Sigmoid colon (tissue), 7 donors: Measurements from ENCODE around the gene PRKG1. TPM values are rescaled to one million over a fixed set of nuclear protein-coding genes. Genes with fewer than 3 reads are reported as not detected.

Experiments used
- DNase-seq: peaks from one replicate; pipeline ENCODE4 v3.0.0-alpha.2; 2019
- H3K27ac ChIP-seq, 4 donors: fragments of 200-600 bp; sonication (generic); one replicate each; pipeline ENCODE4 v1.5.1; 2016 to 2019; ENCODE audit warnings: mild to moderate bottlenecking in 1 of 4
- H3K27me3 ChIP-seq, 3 donors: fragments of 200-600 bp; sonication (generic); one replicate each; pipeline ENCODE4 v1.5.1; 2019; ENCODE audit warnings: mild to moderate bottlenecking in 1 of 3
- H3K36me3 ChIP-seq, 4 donors: fragments of 200-600 bp; sonication (generic); one replicate each; pipeline ENCODE4 v1.5.1; 2016 to 2019
- H3K4me1 ChIP-seq, 4 donors: fragments of 200-600 bp; sonication (generic); one replicate each; pipeline ENCODE4 v1.5.1; 2017 to 2019
- H3K4me3 ChIP-seq, 4 donors: fragments of 200-600 bp; sonication (generic); one replicate each; pipeline ENCODE4 v1.5.1; 2017 to 2019; ENCODE audit warnings: mild to moderate bottlenecking in 2 of 4, moderate library complexity in 1 of 4
- H3K9me3 ChIP-seq, 4 donors: fragments of 200-600 bp in 3 of 4; sonication (generic) in 3 of 4; one replicate each; pipeline versions ENCODE4 v1.5.1 to v1.6.1; 2013 to 2019
- CTCF ChIP-seq, 4 experiments: fragments of 450-650 bp in 3 of 4; fragments of 200-600 bp in 1 of 4; IDR thresholded peaks; one replicate each; pipeline ENCODE4 v1.5.1; 2016 to 2019; ENCODE audit warnings: antibody characterized with exemption in 4 of 4, mild to moderate bottlenecking in 3 of 4, moderate library complexity in 2 of 4
- EP300 ChIP-seq, 4 donors: sonication (generic); formaldehyde crosslinking; IDR thresholded peaks; one replicate each; pipeline ENCODE4 v1.6.1; 2017; ENCODE audit warnings: antibody characterized with exemption in 4 of 4
- POLR2A ChIP-seq, 2 donors: fragments of 450-650 bp; IDR thresholded peaks; one replicate each; pipeline ENCODE4 v1.6.1; 2016; ENCODE audit warnings: antibody characterized with exemption in 2 of 2, mild to moderate bottlenecking in 2 of 2, moderate library complexity in 2 of 2
- POLR2AphosphoS5 ChIP-seq, 4 donors: sonication (generic); formaldehyde crosslinking; IDR thresholded peaks; one replicate each; pipeline ENCODE4 v1.6.1; 2017; ENCODE audit warnings: antibody characterized with exemption in 4 of 4
- WGBS, 2 donors: extraction: QIAGEN DNeasy Blood & Tissue Kit; methylation state at CpG; one replicate each; pipeline ENCODE4 v1.1.7; 2013; 5-methylcytosine and 5-hydroxymethylcytosine counted together
- intact Hi-C: fragments of 100-400 bp; cut with DNase I; formaldehyde crosslinking; loops from one replicate; pipeline ENCODE4 v1.15.1; 2023
- polyA plus RNA-seq, 3 donors: library from polyadenylated mRNA; stranded (reverse); fragments of 200-250 nt; gene quantifications; one replicate each; pipeline ENCODE4 v1.2.3, GENCODE V29; 2013
- total RNA-seq, 4 donors: library from RNA; depleted of rRNA; stranded (reverse); fragments of >200 nt; gene quantifications; one replicate each; pipeline ENCODE4 v1.1.0, GENCODE V29; 2016
- donor health status: healthy with polysubstance abuse.
- donor health status: Bipolar disorder and iron deficiency.
- donor health status: healthy.

The PRKG1 gene
- total and polyA plus RNA-seq, 7 donors, result 3.7 to 92.9 (median 60.2) TPM

- Histone ChIP-seq H3K4me1 (peaks cover 0 to 16% (median 15%) of the 10 kb centered on the region in 4 donors), H3K27me3 (no peaks in the 10 kb centered on the region), H3K36me3 (no peaks in the 10 kb centered on the region), H3K4me3 (no peak overlapping the region), H3K27ac (peak overlapping the region in 1 of 4 donors; percentile 1), H3K9me3 (no peaks in the 10 kb centered on the region)
- 81 to 92% methylated on average over 4 of the region's 4 CpGs for WGBS, 2 donors
- DNase-seq, result no peak
- no peak for TF ChIP-seq POLR2A (IDR thresholded peaks at IDR 0.05)
- no peak for TF ChIP-seq EP300 (IDR thresholded peaks at IDR 0.05)
- no peak for TF ChIP-seq POLR2AphosphoS5 (IDR thresholded peaks at IDR 0.05)
- TF ChIP-seq CTCF (IDR thresholded peaks at IDR 0.05), result no peak
- intact Hi-C loops, result no loop called here
These were observed 164.7 kb downstream of the PRKG1 start for GRCh38 chr10:51239006-51239405.

- no peaks in the 10 kb centered on the region for H3K9me3 ChIP-seq
- WGBS, 2 donors, result 90 to 91% methylated on average over 1 of the region's 1 CpG
- DNase-seq, result no peak
- peaks cover 0 to 39% (median 37%) of the 10 kb centered on the region in 4 donors for H3K4me1 ChIP-seq
- H3K27ac ChIP-seq, result peak overlapping the region in 1 of 4 donors; percentile 29
- H3K27me3 ChIP-seq, result no peaks in the 10 kb centered on the region
- no peak overlapping the region for H3K4me3 ChIP-seq
- TF ChIP-seq CTCF (IDR thresholded peaks at IDR 0.05) (no peak), EP300 (IDR thresholded peaks at IDR 0.05) (no peak), POLR2A (IDR thresholded peaks at IDR 0.05) (no peak), POLR2AphosphoS5 (IDR thresholded peaks at IDR 0.05) (no peak)
- H3K36me3 ChIP-seq, result no peaks in the 10 kb centered on the region
- intact Hi-C loops, result no loop called here
These were observed 167.2 kb downstream of the PRKG1 start for GRCh38 chr10:51241461-51241860.

GRCh38 chr10:51242393-51242792, 168.1 kb downstream of the PRKG1 start:
- TF ChIP-seq CTCF (IDR thresholded peaks at IDR 0.05) (no peak), POLR2AphosphoS5 (IDR thresholded peaks at IDR 0.05) (no peak), EP300 (IDR thresholded peaks at IDR 0.05) (no peak), POLR2A (IDR thresholded peaks at IDR 0.05) (no peak)
- H3K4me3 ChIP-seq, result no peak overlapping the region
- H3K36me3 ChIP-seq, result no peaks in the 10 kb centered on the region
- intact Hi-C loops, result no loop called here
- peaks cover 0 to 41% (median 38%) of the 10 kb centered on the region in 4 donors for H3K4me1 ChIP-seq
- WGBS, 2 donors, result 13 to 63% methylated on average over 2 of the region's 2 CpGs
- H3K27ac ChIP-seq, result peak overlapping the region in 2 of 4 donors; percentile 19 to 41
- no peaks in the 10 kb centered on the region for H3K27me3 ChIP-seq
- H3K9me3 ChIP-seq, result no peaks in the 10 kb centered on the region
- no peak for DNase-seq

- intact Hi-C loops, result no loop called here
- Histone ChIP-seq H3K27ac (peak overlapping the region; percentile 24 to 62 (median 50)), H3K4me3 (no peak overlapping the region), H3K27me3 (no peaks in the 10 kb centered on the region), H3K36me3 (no peaks in the 10 kb centered on the region), H3K4me1 (peaks cover 0 to 41% (median 38%) of the 10 kb centered on the region in 4 donors), H3K9me3 (no peaks in the 10 kb centered on the region)
- DNase-seq, result no peak
- WGBS, 2 donors, result 13 to 46% methylated on average over 1 of the region's 1 CpG
- no peak for TF ChIP-seq POLR2AphosphoS5 (IDR thresholded peaks at IDR 0.05)
- TF ChIP-seq EP300 (IDR thresholded peaks at IDR 0.05), result no peak
- TF ChIP-seq POLR2A (IDR thresholded peaks at IDR 0.05), result no peak
- no peak for TF ChIP-seq CTCF (IDR thresholded peaks at IDR 0.05)
These were observed 170.0 kb downstream of the PRKG1 start for GRCh38 chr10:51244309-51244708.
